ENCODE results near the gene CATSPERZ.

CATSPERZ gene

GRCh38 chr11:64254326-64254725 is 45.8 kb upstream of the CATSPERZ start:
- H4K20me1 ChIP-seq: peaks cover 17 to 66% (median 28%) of the 10 kb centered on the region in 11 experiments; a peak in 19 of 22 replicates
- H3K4me1 ChIP-seq: peaks cover 36 to 48% (median 43%) of the 10 kb centered on the region in 10 experiments
- H3K9me3 ChIP-seq (replicated peaks in 1 of 11): no peaks in the 10 kb centered on the region
- no peaks in the 10 kb centered on the region for H3K27me3 ChIP-seq
- peak overlapping the region; percentile 92 to 100 (median 99); a peak in 16 of 22 replicates for H3K4me2 ChIP-seq
- H3K9ac ChIP-seq: peak overlapping the region in 3 of 11 experiments; percentile 28 to 95 (median 47); a peak in 2 of 22 replicates
- H3K4me3 ChIP-seq: 0 out of 20 replicates have a peak overlapping the region, but pooled peaks of 1 of the 10 experiments have one; percentile 94
- H3K36me3 ChIP-seq: peaks cover 49 to 59% (median 52%) of the 10 kb centered on the region in 11 experiments
- no peak for TF ChIP-seq Cebpa-rat (IDR thresholded peaks at IDR 0.05)
- peak overlapping the region in 1 of 11 experiments; percentile 40; a peak in 1 of 22 replicates for H3K27ac ChIP-seq

GRCh38 chr11:64255135-64256128 is 44.7 kb upstream of the CATSPERZ start:
- H3K36me3 ChIP-seq: peaks cover 60 to 70% (median 63%) of the 10 kb centered on the region in 11 experiments

DNA sequence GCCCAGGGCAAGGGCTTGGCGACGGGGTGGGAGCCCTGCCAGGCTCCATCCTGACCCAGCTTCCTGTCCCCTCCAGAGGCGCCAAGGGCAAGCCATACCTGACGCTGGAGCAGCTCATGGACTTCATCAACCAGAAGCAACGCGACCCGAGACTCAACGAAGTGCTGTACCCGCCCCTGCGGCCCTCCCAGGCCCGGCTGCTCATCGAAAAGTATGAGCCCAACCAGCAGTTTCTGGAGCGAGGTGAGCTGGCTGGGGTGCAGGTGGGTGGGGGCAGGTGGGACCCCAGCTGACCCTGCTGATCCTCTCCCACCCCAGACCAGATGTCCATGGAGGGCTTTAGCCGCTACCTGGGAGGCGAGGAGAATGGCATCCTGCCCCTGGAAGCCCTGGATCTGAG is 43.9 kb upstream of the CATSPERZ start:
- peak overlapping the region in 1 of 11 experiments; percentile 26; a peak in 2 of 22 replicates for H3K9ac ChIP-seq
- H3K4me2 ChIP-seq: no peak overlapping the region
- no peak overlapping the region for H3K4me3 ChIP-seq
- peaks cover 17 to 81% (median 31%) of the 10 kb centered on the region in 11 experiments; a peak in 19 of 22 replicates for H4K20me1 ChIP-seq
- peaks cover 65 to 78% (median 70%) of the 10 kb centered on the region in 11 experiments for H3K36me3 ChIP-seq
- no peaks in the 10 kb centered on the region for H3K9me3 ChIP-seq (replicated peaks in 1 of 11)
- no peak overlapping the region for H3K27ac ChIP-seq
- no peaks in the 10 kb centered on the region for H3K27me3 ChIP-seq
- no peak for TF ChIP-seq Cebpa-rat (IDR thresholded peaks at IDR 0.05)
- H3K4me1 ChIP-seq: peaks cover 19 to 29% (median 25%) of the 10 kb centered on the region in 10 experiments

More at GRCh38 chr11:64255135-64256128, 44.7 kb upstream of the CATSPERZ start:
- H3K27me3 ChIP-seq: no peaks in the 10 kb centered on the region
- no peak for TF ChIP-seq Cebpa-rat (IDR thresholded peaks at IDR 0.05)
- H3K4me3 ChIP-seq: no peak overlapping the region
- H3K4me2 ChIP-seq: no peak overlapping the region
- H3K9me3 ChIP-seq (replicated peaks in 1 of 11): no peaks in the 10 kb centered on the region
- H3K27ac ChIP-seq: no peak overlapping the region
- peak overlapping the region in 1 of 11 experiments; percentile 26; a peak in 1 of 22 replicates for H3K9ac ChIP-seq
- peaks cover 25 to 37% (median 32%) of the 10 kb centered on the region in 10 experiments for H3K4me1 ChIP-seq
- peaks cover 17 to 77% (median 31%) of the 10 kb centered on the region in 11 experiments; a peak in 19 of 22 replicates for H4K20me1 ChIP-seq

- Histone ChIP-seq H3K36me3 (peaks cover 84 to 99% (median 90%) of the 10 kb centered on the region in 11 experiments), H3K4me2 (no peak overlapping the region), H3K4me1 (peaks cover 17 to 32% (median 22%) of the 10 kb centered on the region in 10 experiments), H3K27ac (no peak overlapping the region), H3K9me3 (replicated peaks in 1 of 11) (no peaks in the 10 kb centered on the region), H4K20me1 (peaks cover 5 to 90% (median 22%) of the 10 kb centered on the region in 11 experiments; a peak in 19 of 22 replicates), H3K9ac (no peak overlapping the region), H3K4me3 (no peak overlapping the region), H3K27me3 (no peaks in the 10 kb centered on the region)
- TF ChIP-seq Cebpa-rat (IDR thresholded peaks at IDR 0.05): no peak
These were observed 41.8 kb upstream of the CATSPERZ start for GRCh38 chr11:64258356-64258755.

- no peak overlapping the region for H3K9ac ChIP-seq
- no peak overlapping the region for H3K27ac ChIP-seq
- H3K4me2 ChIP-seq: no peak overlapping the region
- peaks cover 0 to 85% (median 15%) of the 10 kb centered on the region in 11 experiments; a peak in 17 of 22 replicates for H4K20me1 ChIP-seq
- no peak for TF ChIP-seq Cebpa-rat (IDR thresholded peaks at IDR 0.05)
- H3K4me1 ChIP-seq: peaks cover 17 to 31% (median 20%) of the 10 kb centered on the region in 10 experiments
- peaks cover 91 to 100% (median 97%) of the 10 kb centered on the region in 11 experiments for H3K36me3 ChIP-seq
- H3K9me3 ChIP-seq (replicated peaks in 1 of 11): no peaks in the 10 kb centered on the region
- H3K4me3 ChIP-seq: no peak overlapping the region
- H3K27me3 ChIP-seq: no peaks in the 10 kb centered on the region
These were observed 41.1 kb upstream of the CATSPERZ start for GRCh38 chr11:64258946-64259532.

- TF ChIP-seq Cebpa-rat (IDR thresholded peaks at IDR 0.05): no peak
- Histone ChIP-seq H3K9ac (0 out of 22 replicates have a peak overlapping the region, but pooled peaks of 1 of the 11 experiments have one; percentile 9), H3K4me1 (peaks cover 19 to 31% (median 22%) of the 10 kb centered on the region in 10 experiments), H3K9me3 (replicated peaks in 1 of 11) (no peaks in the 10 kb centered on the region), H3K27ac (no peak overlapping the region), H4K20me1 (peaks cover 0 to 85% (median 9%) of the 10 kb centered on the region in 11 experiments; a peak in 13 of 22 replicates), H3K4me2 (no peak overlapping the region), H3K4me3 (no peak overlapping the region), H3K27me3 (no peaks in the 10 kb centered on the region), H3K36me3 (peaks cover 86 to 100% (median 96%) of the 10 kb centered on the region in 11 experiments)
These were observed 40.6 kb upstream of the CATSPERZ start for GRCh38 chr11:64259533-64260067.

- no peak for TF ChIP-seq Cebpa-rat (IDR thresholded peaks at IDR 0.05)
- Histone ChIP-seq H3K4me1 (peaks cover 24 to 35% (median 29%) of the 10 kb centered on the region in 10 experiments), H3K27ac (no peak overlapping the region), H3K4me3 (no peak overlapping the region), H4K20me1 (peaks cover 0 to 81% (median 7%) of the 10 kb centered on the region in 11 experiments; a peak in 10 of 22 replicates), H3K9me3 (replicated peaks in 1 of 11) (no peaks in the 10 kb centered on the region), H3K27me3 (no peaks in the 10 kb centered on the region), H3K36me3 (peaks cover 81 to 99% (median 92%) of the 10 kb centered on the region in 11 experiments), H3K9ac (0 out of 22 replicates have a peak overlapping the region, but pooled peaks of 1 of the 11 experiments have one; percentile 9), H3K4me2 (no peak overlapping the region)
These were observed 39.9 kb upstream of the CATSPERZ start for GRCh38 chr11:64260147-64260708.

DNA sequence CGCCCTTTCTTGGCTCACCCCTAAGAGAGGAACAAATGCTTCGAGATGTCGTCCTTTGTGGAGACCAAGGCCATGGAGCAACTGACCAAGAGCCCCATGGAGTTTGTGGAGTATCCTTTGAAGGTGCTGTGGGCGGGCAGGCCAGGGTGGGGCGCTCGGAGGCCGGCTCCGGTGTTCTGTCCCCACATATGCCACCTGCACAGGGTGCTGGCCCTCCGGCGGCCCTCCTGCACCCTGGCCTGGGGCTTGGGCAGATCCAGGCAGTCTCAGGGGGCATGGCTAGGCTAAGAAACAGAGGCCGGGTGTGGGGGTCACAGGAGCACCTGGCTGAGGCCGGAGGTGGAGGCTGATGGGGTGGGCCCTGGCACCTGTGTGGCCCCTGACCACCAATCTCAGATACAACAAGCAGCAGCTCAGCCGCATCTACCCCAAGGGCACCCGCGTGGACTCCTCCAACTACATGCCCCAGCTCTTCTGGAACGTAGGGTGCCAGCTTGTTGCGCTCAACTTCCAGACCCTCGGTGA is 38.5 kb upstream of the CATSPERZ start:
- no peak for TF ChIP-seq Cebpa-rat (IDR thresholded peaks at IDR 0.05)
- Histone ChIP-seq H3K36me3 (peaks cover 72 to 99% (median 92%) of the 10 kb centered on the region in 11 experiments), H3K4me1 (peaks cover 38 to 49% (median 43%) of the 10 kb centered on the region in 10 experiments), H3K4me2 (no peak overlapping the region; a peak in 2 of 22 replicates), H3K4me3 (no peak overlapping the region), H3K27ac (no peak overlapping the region), H3K27me3 (no peaks in the 10 kb centered on the region), H3K9ac (peak overlapping the region in 1 of 11 experiments; percentile 27; a peak in 1 of 22 replicates), H4K20me1 (peaks cover 0 to 81% (median 1%) of the 10 kb centered on the region in 11 experiments; a peak in 8 of 22 replicates), H3K9me3 (replicated peaks in 1 of 11) (no peaks in the 10 kb centered on the region)
